Stimulated activated CD4-positive, alpha-beta T cell treated with anti-CD3 and anti-CD28 coated beads, Interleukin-4, amount 100 ng/mL, for 24 hours (primary cell): ENCODE measurements around the gene RBMX.
"Not testable (repeated sequence)": the region's sequence is repeated elsewhere in the genome, so short reads cannot be mapped to it uniquely, and the experiment has no call there.

Experiments
- DNase-seq: peaks from one replicate; pipeline ENCODE4 v3.0.0-alpha.2; 2020

The RBMX gene

DNA sequence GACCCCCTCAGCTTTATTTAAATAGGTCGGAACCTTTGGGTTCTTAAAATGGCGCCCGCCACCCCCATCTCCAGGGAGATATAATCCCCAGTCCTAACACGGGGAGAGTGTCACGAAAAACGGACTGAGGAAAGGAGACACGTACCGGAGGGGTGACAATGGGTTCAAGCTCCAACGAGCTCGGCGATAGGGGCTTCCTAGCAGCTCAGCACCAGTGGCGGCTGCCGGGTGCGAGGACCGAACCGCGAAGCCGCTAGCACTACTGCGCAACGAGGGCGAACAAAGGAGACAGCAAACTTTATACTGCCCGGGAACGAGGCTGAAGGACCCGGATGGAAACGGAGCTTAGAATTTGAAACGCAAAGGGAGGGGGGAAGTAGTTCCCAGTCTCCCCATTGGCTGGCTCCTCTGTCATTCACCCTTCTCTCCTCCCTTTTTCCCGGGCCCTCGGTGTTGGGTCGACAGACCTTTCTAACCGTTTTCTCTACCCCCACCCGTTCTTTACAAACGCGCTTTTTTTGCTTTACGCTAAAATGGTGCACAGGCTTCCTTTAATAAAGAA lies at the start of gene RBMX:
TSS of gene RBMX (minus strand) at position 274 of the 562 bp plus-strand sequence. CDS start 1,298 bp downstream, outside the sequence.
- peak; percentile 91 for DNase-seq

DNA sequence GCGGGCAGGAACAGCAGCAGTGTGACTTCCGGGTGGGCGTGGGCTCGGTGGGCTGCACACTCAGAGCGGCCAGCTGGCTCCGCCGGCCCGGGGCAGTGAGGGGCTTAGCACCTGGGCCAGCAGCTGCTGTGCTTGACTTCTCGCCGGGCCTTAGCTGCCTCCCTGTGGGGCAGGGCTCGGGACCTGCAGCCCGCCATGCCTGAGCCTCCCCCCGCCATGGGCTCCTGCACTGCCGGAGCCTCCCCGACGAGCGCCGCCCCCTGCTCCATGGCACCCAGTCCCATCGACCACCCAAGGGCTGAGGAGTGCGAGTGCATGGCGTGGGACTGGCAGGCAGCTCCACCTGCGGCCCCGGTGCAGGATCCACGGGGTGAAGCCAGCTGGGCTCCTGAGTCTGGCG lies 40.9 kb upstream of the RBMX start:
- DNase-seq: not testable (repeated sequence)

DNA sequence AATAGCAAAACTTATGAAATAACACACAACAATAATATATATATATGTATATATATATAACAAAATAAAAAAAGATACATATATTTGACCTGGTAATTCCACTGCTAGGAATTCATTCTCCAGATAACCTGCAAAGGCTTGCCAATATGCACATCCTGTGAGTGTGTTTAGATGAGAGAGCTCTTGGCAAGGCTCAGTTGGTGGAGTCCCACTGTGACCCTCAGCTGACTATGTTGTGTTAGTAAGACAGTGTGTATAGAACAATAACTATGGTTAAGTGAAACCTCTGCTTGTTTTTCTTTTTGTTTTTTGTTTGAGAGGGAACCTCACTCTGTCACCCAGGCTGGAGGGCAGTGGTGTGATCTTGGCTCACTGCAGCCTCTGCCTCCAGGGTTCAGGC lies 39.5 kb upstream of the RBMX start:
- DNase-seq: no peak

DNA sequence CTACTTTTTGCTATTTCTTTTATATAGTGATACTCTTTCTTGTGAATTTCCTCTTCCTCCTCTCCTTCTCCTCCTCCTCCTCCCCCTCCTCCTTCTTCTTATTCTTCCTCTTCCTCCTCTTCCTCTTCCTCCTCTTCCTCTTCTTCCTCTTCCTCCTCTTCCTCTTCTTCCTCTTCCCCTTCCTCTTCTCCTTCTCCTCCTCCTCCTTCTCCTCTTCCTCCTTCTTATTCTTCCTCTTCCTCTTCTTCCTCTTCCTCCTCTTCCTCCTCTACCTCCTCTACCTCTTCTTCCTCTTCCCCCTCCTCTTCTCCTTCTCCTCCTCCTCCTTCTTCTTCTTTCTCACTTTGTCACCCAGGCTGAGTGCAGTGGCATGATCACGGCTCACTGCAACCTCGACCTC lies 36.3 kb upstream of the RBMX start:
- no peak for DNase-seq

DNA sequence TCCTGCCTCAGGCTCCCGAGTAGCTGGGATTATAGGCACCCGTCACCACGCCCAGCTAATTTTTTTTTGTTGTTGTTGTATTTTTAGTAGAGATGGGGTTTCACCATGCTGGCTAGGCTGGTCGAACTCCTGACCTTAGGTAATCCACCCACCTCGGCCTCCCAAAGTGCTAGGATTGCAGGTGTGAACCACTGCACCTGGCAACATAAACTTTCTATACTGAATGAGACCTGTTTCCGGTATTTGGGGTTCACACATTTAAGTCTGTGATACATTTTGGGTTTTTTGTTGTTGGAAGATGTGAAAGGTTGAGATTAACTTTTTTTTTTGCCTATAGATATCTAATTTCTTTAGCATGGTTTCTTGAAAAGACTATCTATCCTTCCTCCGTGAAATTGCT lies 31.1 kb upstream of the RBMX start:
- DNase-seq: not testable (repeated sequence)

DNA sequence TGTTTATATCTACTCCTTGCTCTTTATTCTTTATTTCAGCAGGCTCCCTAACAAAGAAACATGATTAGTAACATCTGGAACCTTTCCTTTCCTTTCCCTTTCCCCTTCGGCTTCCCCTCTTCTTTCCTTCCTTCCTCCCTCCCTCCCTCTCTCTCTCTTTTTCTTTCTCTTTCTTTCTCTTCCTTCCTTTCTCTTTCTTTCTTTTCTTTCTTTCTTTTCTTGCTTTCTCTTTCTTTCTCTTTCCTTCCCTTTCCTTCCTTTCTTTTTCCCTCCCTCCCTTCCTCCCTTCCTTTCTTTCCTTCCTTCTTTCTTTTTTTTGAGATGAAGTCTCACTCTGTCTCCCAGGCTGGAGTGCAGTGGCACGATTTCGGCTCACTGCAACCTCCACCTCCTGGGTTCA lies 30.7 kb upstream of the RBMX start:
- DNase-seq: no peak

DNA sequence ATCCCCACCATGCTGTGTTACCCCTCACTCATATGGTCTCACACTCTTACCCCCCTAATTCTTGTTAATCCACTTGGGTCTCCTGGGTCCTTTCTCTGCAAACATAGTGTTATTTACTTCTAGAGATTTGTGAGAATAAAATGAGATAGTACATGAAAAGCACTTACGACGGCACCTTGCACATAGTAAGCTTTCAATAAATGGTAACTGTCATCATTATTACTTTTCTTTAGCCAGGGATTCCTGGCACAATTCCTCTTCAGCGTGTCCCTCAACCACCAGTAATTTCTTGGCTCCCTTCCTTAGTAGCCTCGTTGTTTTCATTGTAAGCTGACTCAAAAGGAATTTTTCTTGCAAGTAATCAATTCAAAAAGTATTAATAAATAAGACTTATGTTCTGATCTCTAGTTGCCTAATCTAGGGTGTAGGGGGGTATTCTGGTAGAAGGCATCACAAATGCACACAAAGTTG lies 30.1 kb upstream of the RBMX start:
- DNase-seq: no peak

DNA sequence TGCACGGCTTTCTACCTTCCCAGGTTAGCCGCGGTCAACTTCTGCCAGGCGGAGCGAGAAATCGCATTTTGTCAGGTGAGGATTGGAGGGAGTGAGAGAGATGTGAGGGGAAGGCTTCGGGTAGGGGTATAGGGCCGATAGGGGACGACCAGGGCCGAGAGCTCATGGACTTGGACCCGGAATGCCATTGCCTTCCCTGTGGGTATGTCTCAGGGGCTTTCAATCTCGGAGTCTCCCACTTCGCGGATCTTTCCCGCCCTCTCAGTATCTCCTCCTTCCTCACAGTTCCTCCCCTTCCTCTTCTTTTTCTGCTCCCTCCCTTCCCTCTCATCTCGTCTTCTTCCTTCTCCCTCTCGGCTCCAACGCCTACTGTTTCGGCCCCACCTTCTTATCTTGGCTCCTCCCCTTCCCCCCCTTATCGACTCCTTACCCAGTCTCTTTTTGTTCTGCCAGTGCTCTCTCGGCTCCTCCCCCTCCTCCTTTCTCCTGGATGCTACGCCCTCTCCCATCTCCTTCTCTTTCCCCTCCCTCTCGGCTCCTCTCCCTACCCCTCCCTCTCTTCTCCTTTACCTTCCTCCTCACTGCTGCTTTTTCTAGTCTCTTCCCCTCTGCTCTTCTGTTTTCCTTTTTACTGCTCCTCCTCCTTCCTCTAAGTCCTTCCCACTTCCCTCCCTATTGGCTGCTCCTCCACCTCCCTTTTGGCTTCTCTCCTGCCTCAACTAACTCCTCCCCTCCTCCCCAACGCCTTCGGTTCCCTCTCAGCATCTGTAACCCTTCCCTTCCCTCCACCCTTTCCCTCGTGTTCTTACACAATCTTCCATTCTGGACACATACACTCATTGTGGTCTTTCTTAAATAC lies 29.4 kb upstream of the RBMX start:
- peak; percentile 64 for DNase-seq

DNA sequence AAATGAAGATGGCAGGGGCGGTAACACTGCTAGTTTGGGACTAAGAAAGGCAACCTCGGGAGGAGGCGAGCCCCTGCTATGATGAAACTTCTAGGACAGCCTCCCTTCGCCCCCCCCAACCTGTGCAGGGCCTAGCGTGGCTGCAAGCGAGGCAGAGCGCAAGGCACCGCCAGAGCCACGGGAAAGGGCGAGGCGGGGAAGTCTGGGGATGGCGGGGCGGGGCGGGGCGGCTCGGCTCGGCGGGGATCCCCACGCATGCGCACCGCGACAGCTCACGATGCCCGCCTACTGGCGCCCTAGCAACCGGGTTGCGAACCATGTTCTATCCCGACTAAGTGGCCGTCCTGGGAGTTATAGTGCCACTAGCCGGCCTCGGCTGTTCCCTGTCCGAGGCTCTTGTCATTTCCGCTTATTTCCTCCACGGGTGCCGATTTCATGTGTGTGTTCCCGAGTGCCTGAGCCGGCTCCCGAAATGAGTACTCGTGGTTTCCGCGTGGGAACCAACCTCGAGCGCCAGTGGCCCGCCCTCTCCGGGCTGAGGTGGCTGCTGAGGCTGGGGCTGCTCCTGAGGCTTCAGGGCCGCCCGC lies 28.7 kb upstream of the RBMX start:
- DNase-seq: peak; percentile 73

DNA sequence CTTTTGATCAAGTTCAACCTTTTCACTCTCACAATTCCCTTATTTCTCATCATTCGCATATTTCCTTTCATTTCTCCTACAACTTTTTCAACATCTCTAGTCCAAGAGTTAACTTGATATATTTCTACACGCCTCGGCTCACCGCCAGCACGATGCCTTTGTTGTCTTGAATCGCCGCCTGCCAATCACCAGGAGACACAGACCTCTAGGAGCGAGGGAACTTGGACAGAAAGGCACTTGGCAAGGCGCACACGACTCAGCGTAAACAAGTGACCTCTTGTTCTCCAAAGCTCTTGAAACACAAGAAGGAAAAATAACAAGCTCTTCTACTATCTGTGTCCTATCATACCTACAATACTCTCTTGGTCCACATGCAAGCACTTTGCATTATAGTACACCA lies 27.1 kb upstream of the RBMX start:
- no peak for DNase-seq

DNA sequence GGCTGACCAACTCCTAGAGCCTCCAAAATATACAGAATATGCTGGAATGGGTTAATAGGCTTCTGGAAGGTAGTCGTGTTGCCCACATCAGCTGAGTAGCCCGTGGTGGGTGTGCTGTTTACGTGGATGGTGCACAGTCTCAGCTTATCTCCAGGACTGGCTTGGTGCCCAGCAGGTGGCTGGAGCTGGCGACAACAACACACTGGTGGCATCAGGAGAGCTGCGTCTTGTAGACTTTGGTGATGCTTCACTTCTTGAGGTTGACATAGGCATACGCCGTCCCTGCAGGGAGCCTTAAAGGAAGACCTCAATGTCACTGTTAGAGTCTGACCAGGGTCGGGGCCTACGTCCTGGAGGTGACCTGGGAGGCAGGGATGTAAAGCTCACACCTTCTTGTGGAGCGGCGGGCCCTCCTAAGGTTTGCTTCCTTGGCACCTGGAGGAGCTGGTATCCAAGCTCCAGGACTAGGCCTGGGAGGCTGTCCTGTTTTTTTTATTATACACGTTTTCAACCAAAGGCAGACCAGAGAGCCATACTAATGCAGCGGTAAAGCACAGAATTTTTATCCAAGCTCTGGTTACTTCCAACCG lies 26.5 kb upstream of the RBMX start:
- no peak for DNase-seq

DNA sequence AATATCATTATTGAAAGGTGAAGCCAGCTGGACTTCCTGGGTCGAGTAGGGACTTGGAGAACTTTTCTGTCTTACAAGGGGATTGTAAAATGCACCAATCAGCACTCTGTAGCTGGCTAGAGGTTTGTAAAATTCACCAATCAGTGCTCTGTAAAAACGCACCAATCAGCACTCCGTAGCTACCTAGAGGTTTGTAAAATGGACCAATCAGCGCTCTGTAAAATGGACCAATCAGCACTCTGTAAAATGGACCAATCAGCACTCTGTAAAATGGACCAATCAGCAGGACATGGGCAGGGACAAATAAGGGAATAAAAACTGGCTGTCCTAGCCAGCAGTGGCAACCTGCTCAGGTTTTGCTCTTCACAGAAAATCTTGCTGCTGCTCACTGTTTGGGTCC lies 23.5 kb upstream of the RBMX start:
- DNase-seq: not testable (repeated sequence)

DNA sequence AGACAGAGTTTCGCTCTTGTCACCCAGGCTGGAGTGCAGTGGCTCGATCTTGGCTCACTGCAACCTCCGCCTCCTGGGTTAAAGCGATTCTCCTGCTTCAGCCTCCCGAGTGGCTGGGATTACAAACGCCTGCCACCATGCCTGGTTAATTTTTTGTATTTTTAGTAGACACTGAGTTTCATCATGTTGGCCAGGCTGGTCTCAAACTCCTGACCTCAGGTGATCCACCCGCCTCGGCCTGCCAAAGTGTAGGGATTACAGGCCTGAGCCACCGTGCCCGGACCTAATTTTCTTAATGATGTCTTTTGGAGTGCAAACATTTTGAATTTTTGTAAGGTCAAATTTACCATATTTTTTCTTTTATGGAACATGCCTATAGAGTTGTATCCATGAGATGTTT lies 19.5 kb upstream of the RBMX start:
- DNase-seq: not testable (repeated sequence)

DNA sequence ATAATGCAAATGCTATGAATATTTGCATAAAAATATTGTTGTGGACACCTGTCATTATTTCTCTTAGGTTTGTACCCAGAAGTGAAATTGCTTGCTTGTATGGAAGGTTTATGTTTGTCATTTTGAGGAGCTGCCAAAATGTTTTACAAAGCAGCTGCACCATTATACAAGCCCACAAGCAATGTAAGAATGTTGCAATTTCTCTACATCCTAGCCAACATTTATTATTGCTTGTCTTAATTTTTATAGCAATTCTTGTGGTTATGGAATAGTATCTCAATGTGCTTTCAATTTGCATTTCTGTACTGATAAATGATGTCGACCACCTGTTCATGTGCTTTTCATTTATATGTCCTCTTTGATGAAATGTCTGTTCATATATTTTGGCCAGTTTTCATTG lies 18.7 kb upstream of the RBMX start:
- no peak for DNase-seq

DNA sequence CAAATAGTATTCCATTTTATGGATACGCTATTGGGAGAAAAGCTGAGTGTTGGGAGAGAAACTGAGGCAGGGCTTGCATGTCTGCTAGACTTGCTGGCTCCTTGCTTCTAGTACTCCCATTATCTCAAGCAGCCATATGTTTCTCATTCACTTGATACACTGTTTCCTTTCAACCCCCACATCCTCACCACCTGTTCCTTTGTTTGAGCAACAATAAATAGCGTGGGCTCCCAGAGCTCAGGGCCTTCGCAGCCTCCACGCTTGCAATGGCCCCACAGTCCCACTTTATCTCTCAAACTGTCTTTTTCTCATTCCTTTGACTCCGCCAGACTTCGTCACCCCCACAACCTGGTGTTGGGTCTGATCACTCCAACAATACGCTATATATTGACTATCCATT lies 18.2 kb upstream of the RBMX start:
- not testable (repeated sequence) for DNase-seq

DNA sequence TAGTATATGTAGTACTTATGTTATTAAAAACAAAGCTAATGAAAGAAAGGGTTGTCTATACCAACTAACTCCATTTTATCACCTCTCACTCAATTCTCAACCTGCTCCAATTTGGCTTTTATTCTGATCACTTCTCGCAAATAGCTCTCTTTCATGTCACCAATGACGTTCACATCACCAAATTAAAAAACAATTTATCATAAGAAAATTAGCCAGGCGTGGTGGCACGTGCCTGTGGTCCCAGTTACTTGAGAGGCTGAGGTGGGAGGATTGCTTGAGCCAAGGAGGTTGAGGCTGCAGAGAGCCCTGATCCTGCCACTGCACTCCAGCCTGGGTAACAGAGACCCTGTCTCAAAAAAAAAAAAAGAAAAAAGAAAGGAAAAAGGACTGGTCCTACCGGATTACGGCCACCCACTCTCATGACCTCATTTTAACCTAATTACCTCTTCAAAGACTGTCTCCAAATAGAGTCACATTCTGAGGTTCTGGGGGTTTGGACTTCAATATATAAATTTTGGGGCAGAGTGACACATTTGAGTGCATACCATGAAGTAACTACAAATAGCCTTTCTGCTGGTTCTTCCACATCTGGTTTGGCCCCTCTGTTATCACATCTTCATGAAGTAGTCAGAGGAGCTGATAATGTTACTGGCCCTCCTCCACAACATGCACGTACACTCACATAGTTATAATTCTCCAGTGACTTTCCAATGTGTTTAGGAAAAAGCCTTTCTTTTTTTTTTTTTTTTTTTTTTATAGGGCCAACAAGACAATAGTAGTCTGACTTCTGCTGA lies 15.8 kb upstream of the RBMX start:
- DNase-seq: no peak

DNA sequence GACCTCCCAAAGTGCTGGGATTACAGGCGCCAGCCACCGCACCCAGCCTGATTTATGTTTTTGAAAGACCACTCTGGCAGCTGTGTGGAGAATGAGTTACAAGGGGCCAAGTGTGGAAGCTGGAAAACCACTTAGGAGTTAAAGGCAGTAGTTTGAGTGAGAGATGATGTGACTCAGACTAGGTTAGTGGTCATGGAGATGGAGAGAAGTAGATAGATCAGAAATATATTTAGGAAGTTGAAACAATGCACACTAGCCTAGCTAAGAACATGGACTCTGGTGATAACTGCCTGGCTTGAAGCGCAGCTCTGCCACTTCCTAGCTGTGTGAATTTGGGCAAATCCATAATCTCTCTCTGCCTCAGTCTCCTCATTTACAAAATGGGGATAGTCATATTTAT lies 11.9 kb upstream of the RBMX start:
- no peak for DNase-seq

DNA sequence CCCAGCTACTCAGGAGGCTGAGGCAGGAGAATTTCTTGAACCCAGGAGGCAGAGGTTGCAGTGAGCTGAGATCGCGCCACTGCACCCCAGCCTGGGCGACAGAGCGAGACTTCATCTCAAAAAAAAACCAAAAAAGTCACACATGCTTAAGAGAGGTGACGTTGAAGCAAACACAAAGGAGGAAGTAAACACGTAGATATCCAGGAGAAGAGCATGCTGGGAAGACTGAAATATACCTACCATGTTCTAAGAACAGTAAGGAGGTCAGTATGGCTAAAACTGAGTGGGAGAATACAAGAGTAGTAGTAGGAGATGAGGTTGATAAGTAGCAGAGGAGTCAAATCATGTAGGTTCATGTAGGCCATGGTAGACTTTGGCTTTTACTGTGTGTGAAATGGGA lies 10.1 kb upstream of the RBMX start:
- not testable (repeated sequence) for DNase-seq

DNA sequence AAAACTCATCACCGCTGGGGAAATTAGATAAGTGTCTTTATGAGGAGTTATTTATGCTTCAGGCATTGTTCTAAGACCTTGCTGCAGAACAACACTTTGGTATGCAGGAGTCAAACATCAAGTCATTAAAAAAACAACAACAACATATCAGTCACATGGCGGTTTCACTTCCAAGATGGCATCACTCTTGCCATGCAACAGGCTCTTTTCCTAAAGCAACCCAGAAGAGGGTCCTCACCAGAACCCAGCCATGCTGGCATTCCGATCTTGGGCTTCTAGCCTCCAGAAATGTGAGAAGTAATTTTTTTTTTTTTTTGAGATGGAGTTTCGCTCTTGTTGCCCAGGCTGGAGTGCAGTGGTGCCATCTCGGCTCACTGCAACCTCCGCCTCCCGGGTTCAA lies 8.7 kb upstream of the RBMX start:
- DNase-seq: no peak

DNA sequence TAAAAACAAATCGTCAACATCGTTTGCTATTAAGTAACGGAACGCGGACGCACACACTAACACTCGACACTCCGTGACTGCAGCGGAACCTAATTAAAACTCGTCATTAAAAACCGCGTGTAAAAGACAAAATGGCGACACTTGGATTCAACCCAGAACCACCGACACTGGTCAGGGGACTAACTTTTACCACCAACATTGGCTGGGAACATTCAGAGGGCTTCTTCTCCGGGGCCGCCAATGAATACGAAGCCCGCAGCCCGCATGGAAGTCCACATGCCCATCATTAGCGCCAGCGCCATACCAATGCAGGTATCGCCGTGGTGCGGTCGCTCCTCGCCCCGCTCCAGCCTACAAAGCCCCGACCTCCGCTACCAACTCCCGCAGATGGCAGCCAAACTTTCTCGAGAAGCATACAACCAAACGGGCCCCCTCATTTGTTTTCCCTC lies 498 bp downstream of the RBMX start:
- DNase-seq: peak; percentile 23

DNA sequence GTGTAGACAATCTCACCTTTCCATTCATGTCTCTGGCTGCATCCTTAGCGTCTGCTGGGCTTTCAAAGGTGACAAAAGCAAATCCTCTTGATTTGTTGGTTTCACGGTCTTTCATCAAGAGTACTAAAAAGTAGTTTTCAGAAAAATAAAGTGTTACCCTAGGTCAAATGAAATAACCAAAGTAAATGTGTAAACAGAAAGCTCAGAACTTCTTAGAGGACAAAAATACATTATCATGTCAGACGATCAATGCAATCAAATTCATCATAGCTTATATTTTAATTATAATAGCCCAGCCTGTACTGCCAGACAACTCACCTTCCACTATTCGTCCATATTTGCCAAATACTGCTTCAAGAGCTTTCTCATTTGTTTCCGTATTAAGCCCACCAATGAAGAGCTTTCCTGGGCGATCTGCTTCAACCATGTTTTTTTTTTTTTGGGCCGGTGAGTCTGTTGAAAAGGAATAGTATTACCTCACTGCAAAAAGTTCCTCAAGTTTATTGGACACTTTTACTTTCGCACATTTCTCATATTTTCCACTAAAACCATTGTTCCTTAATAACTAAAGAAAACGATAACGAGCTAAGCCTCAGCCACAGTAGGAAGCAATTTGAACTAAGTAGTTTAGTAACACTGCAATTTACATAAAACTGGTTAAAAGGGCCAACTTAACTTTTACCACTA lies 1.4 kb downstream of the RBMX start:
- no peak for DNase-seq

DNA sequence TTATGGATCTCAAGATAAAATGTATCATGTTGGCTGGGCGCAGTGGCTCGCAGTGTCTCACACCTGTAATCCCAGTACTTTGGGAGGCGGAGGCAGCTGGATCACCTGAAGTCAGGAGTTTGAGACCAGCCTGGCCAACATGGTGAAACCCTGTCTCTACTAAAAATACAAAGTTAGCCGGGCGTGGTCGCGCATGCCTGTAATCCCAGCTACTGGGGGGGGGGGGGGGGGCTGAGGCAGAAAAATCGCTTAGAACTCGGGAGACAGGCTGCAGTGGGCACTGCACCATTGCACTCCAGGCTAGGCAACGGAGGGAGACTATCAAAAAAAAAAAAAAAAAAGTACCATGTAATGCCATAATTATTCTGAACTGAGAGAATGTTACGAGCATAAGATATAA lies 2.1 kb downstream of the RBMX start:
- no peak for DNase-seq
